HEK293T (cell line): ENCODE measurements around the gene MRPL55.

Source experiments
- BHLHE40 ChIP-seq: fragments of 450-650 bp; IDR thresholded peaks from 2 replicates; pipeline ENCODE4 v1.6.1; 2016; ENCODE audit warnings: mild to moderate bottlenecking, moderate library complexity, borderline replicate concordance
- FOXM1 ChIP-seq: fragments of 450-650 bp; IDR thresholded peaks from 2 replicates; pipeline ENCODE4 v1.6.1; 2017; ENCODE audit warnings: mild to moderate bottlenecking, borderline replicate concordance
- HDGF ChIP-seq: fragments of 450-650 bp; IDR thresholded peaks from 2 replicates; pipeline ENCODE4 v1.6.1; 2017; ENCODE audit warnings: antibody characterized with exemption, borderline replicate concordance
- TARDBP ChIP-seq: fragments of 450-650 bp; IDR thresholded peaks from 2 replicates; pipeline ENCODE4 v1.6.1; 2016

GRCh38 chr1:228102791-228103620 is 6.1 kb downstream of the MRPL55 start, which contains the start of gene C1orf35:
- TF ChIP-seq FOXM1 (no peak), TARDBP (no peak), HDGF (0 out of 2 replicates have a peak, but pooled peaks have one; percentile 28), BHLHE40 (no peak)
